Effector memory CD8-positive, alpha-beta T cell (primary cell): ENCODE results near the gene DEDD2.

Source experiments
- ATAC-seq: fragments of 150-1000 bp; cut with Tn5 transposase; replicated peaks from 2 replicates; pipeline ENCODE4 v1.10.0; 2021; ENCODE audit warnings: mild to moderate bottlenecking, moderate library complexity
- DNase-seq, 3 experiments: peaks; one replicate each; pipeline ENCODE4 v3.0.0; 2021
- H3K27ac Mint-ChIP-seq, 2 donors: one replicate each; pipeline ENCODE4 v1.8.0; 2022; ENCODE audit warnings: mild to moderate bottlenecking in 2 of 2, mixed read lengths in 2 of 2, moderate library complexity in 2 of 2
- H3K27me3 Mint-ChIP-seq, 2 donors: one replicate each; pipeline ENCODE4 v1.8.0; 2022; ENCODE audit warnings: mixed read lengths in 2 of 2
- H3K36me3 Mint-ChIP-seq: one replicate; pipeline ENCODE4 v1.8.0; 2022; ENCODE audit warnings: mild to moderate bottlenecking, moderate library complexity, mixed read lengths; ENCODE audit not compliant: insufficient read depth
- H3K4me1 Mint-ChIP-seq, 2 donors: one replicate each; pipeline ENCODE4 v1.8.0; 2022; ENCODE audit warnings: low read depth in 2 of 2, mixed read lengths in 2 of 2
- H3K4me3 Mint-ChIP-seq, 2 donors: one replicate each; pipeline ENCODE4 v1.8.0; 2022; ENCODE audit warnings: mild to moderate bottlenecking in 2 of 2, mixed read lengths in 2 of 2, moderate library complexity in 2 of 2
- H3K9me3 Mint-ChIP-seq, 2 donors: one replicate each; pipeline ENCODE4 v1.8.0; 2022; ENCODE audit warnings: mixed read lengths in 2 of 2

Gene DEDD2

GRCh38 chr19:42207767-42208271 is 9.7 kb downstream of the DEDD2 start:
- peaks cover 42 to 60% of the 10 kb centered on the region in 2 donors for H3K4me1 Mint-ChIP-seq
- peak overlapping the region; percentile 82 to 89 for H3K27ac Mint-ChIP-seq
- DNase-seq (no peak), ATAC-seq (peak; percentile 79)
- no peaks in the 10 kb centered on the region for H3K27me3 Mint-ChIP-seq
- peak overlapping the region; percentile 59 to 67 for H3K4me3 Mint-ChIP-seq
- no peaks in the 10 kb centered on the region for H3K9me3 Mint-ChIP-seq
- peaks cover 97% of the 10 kb centered on the region for H3K36me3 Mint-ChIP-seq

- peak; percentile 20 for ATAC-seq
- Mint-ChIP-seq H3K4me1 (peaks cover 47 to 61% of the 10 kb centered on the region in 2 donors), H3K27me3 (no peaks in the 10 kb centered on the region), H3K36me3 (peaks cover 96% of the 10 kb centered on the region), H3K27ac (peak overlapping the region; percentile 88 to 89), H3K9me3 (no peaks in the 10 kb centered on the region), H3K4me3 (peak overlapping the region; percentile 59 to 67)
- DNase-seq, result no peak
Observed at GRCh38 chr19:42206871-42207755, 10.4 kb downstream of the DEDD2 start.

DNA sequence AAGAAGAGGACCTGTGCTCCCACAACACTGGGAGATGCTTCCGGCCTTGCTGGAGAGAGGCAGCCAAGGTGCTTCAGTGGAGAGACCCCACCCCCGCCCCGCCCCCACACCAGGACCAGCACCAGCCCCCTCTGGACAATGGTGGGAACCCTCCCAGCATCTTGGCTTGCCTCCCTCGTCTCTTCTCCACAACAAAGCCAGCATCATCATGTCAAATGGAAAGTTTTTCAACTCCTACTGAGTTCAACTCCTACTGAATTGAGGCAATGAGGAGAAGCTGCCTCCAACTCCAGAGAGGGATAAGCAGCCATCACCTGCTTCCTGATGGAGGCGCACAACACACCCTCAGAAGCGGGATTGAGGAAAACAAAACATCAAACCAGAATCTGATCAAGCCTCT is 12.8 kb downstream of the DEDD2 start:
- no peaks in the 10 kb centered on the region for H3K9me3 Mint-ChIP-seq
- DNase-seq, result no peak

DNA sequence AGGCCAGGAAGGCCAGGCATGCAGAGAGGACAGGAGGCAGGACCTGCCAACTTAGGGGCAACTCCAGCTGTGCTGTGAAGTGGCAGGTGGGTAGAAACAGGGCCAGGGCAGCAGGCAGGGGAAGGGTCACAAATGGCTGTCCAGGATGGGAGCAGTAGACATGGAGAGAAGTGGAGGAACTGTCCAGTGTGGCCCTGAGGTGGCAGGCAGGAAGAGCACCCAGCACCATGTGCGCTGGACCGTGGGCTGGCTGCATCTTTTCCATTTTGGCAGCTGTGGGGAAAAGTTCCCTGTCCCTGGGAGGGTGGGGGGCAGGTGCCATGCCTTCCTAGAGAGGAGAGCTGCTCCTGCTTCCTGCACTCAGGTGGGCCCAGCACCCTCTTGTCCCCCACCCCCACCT is 13.8 kb downstream of the DEDD2 start:
- no peak for DNase-seq
- Mint-ChIP-seq H3K9me3 (no peaks in the 10 kb centered on the region), H3K4me3 (peak overlapping the region in 1 of 2 donors; percentile 83), H3K36me3 (peaks cover 83% of the 10 kb centered on the region), H3K27me3 (no peaks in the 10 kb centered on the region), H3K4me1 (peaks cover 75 to 87% of the 10 kb centered on the region in 2 donors), H3K27ac (peak overlapping the region; percentile 93)
- no peak for ATAC-seq

More for the DNA sequence above, 12.8 kb downstream of the DEDD2 start:
- ATAC-seq, result no peak
- peak overlapping the region; percentile 8 to 93 for H3K27ac Mint-ChIP-seq
- H3K36me3 Mint-ChIP-seq, result peaks cover 85% of the 10 kb centered on the region
- H3K27me3 Mint-ChIP-seq, result no peaks in the 10 kb centered on the region
- H3K4me1 Mint-ChIP-seq, result peaks cover 68 to 78% of the 10 kb centered on the region in 2 donors
- no peak overlapping the region for H3K4me3 Mint-ChIP-seq

- peak overlapping the region; percentile 93 for H3K27ac Mint-ChIP-seq
- peak overlapping the region; percentile 83 to 96 for H3K4me3 Mint-ChIP-seq
- ATAC-seq (no peak), DNase-seq (no peak)
- peaks cover 82% of the 10 kb centered on the region for H3K36me3 Mint-ChIP-seq
- H3K9me3 Mint-ChIP-seq, result no peaks in the 10 kb centered on the region
- H3K4me1 Mint-ChIP-seq, result peaks cover 69 to 80% of the 10 kb centered on the region in 2 donors
- no peaks in the 10 kb centered on the region for H3K27me3 Mint-ChIP-seq
Observed at GRCh38 chr19:42202290-42202880, 15.1 kb downstream of the DEDD2 start.

DNA sequence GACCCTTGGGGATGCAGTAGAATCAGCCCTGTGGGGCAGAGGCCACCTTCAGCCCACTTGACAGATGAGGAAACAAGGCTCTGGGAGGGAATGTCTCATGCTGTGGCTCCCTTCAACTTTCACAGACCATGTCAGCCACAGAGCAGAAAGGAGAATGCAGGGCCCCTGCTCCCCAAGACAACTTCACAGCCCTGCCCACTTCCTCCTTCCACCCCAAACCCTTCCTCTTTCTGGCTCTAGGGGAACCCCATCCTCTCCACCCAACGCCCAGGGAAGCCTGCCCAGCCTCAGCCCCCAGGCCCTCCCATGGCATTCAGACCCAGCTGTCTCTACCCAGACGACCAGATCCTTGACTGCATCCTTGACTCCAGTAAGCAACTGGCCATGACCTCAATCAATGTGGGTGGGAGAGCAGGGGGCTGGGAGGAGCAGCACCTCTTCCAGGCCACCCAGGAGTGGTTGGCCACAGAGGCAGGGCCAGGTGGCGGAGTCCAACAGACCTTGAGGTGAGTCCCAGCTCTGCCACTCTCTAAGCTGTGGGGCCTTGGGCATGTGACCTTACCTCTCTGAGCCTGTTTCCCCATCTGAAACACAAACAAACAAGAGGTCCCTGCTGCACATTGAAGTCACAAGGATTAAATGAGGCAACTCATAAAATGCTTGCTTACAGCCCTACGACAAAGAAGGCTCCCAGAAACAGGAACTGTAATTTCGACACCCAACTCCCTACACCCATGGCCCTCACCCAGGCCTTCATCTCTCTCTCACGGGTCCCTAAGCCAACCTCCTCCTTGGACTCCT is 15.8 kb downstream of the DEDD2 start:
- Mint-ChIP-seq H3K4me1 (peaks cover 75 to 84% of the 10 kb centered on the region in 2 donors), H3K9me3 (no peaks in the 10 kb centered on the region), H3K4me3 (peak overlapping the region; percentile 83 to 96), H3K36me3 (peaks cover 80% of the 10 kb centered on the region), H3K27me3 (no peaks in the 10 kb centered on the region), H3K27ac (peak overlapping the region; percentile 93)
- ATAC-seq, result peak; percentile 62
- peak; percentile 59 to 63 (median 60) for DNase-seq

DNA sequence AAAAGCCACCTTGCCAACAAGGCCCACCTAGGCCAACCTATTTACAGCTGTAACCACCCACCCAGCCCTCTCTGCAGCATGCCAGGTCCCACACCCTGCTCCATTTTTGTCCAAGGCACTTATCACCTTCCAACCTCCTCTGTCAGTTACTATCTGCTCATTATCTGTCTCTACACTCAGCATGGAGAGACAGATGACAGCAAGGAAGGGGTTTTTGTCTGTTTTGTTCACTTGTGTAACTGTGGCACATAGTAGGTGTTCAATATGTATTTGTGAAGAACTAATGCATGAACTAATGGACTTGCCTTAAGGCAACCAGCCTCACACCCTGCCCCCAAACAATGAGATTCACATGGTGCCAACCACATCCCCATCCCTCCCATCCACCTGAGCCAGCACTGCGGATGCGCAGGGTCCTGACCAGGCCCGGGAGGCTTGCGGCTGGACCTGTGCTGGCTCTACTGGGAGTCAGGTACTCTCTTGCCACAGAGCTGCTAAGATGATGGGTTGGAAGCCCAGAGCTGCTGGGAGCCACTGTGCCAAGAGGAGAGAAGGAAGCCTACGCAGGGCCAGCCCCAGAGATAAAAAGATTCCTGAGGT is 17.3 kb downstream of the DEDD2 start:
- H3K27ac Mint-ChIP-seq, result peak overlapping the region; percentile 93
- no peaks in the 10 kb centered on the region for H3K27me3 Mint-ChIP-seq
- DNase-seq (no peak), ATAC-seq (no peak)
- H3K9me3 Mint-ChIP-seq, result no peaks in the 10 kb centered on the region
- H3K36me3 Mint-ChIP-seq, result peaks cover 78% of the 10 kb centered on the region
- H3K4me1 Mint-ChIP-seq, result peaks cover 75 to 82% of the 10 kb centered on the region in 2 donors
- peak overlapping the region; percentile 83 to 96 for H3K4me3 Mint-ChIP-seq

GRCh38 chr19:42199440-42200115 is 17.9 kb downstream of the DEDD2 start:
- peaks cover 72 to 75% of the 10 kb centered on the region in 2 donors for H3K4me1 Mint-ChIP-seq
- peaks cover 72% of the 10 kb centered on the region for H3K36me3 Mint-ChIP-seq
- ATAC-seq (peak; percentile 54), DNase-seq (peak; percentile 42 to 54 (median 46))
- peak overlapping the region; percentile 83 to 96 for H3K4me3 Mint-ChIP-seq
- H3K9me3 Mint-ChIP-seq, result no peaks in the 10 kb centered on the region
- peak overlapping the region; percentile 93 for H3K27ac Mint-ChIP-seq
- H3K27me3 Mint-ChIP-seq, result no peaks in the 10 kb centered on the region

DNA sequence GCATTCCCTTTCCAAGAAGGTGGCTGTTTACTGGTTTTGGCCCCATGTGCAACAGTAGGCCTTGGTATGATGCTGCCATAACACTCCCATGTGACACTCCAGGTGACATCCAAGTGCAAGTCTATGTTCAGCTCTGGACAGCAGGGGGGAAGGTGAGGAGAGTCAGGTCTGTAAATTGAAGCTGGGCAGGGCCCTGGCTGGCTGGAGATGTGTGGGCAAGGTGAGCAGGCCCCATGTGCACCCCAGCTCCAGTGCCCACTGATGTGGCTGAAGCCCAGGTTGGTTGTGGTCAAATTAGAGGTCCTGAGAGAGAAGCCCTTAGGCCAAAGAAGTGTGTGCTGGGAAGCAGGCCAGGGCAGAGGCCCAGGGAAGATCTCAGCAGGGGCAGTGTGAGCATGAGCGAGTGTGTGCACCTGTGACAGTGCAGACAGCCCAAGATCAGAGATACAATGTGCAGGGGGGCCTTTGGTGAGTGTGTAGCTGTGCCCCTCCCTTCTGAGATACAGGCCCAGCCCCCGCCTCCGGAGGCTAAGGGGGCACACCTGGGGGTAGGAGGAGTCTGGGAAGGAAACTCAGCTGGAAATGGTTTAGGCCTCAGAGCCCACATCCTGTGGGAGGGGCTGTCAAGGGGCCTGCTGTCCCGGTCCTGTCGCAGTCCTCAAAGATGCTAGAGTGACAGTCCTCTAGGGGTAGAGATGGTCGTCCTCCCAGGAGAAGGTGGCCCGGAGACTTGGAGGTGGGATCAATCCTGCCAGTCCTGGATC is 18.6 kb downstream of the DEDD2 start:
- H3K4me1 Mint-ChIP-seq, result peaks cover 69 to 74% of the 10 kb centered on the region in 2 donors
- DNase-seq (peak; percentile 72 to 78 (median 78)), ATAC-seq (peak; percentile 75)
- peak overlapping the region; percentile 93 for H3K27ac Mint-ChIP-seq
- H3K9me3 Mint-ChIP-seq, result no peaks in the 10 kb centered on the region
- peaks cover 68% of the 10 kb centered on the region for H3K36me3 Mint-ChIP-seq
- H3K4me3 Mint-ChIP-seq, result peak overlapping the region; percentile 83 to 96
- no peaks in the 10 kb centered on the region for H3K27me3 Mint-ChIP-seq

DNA sequence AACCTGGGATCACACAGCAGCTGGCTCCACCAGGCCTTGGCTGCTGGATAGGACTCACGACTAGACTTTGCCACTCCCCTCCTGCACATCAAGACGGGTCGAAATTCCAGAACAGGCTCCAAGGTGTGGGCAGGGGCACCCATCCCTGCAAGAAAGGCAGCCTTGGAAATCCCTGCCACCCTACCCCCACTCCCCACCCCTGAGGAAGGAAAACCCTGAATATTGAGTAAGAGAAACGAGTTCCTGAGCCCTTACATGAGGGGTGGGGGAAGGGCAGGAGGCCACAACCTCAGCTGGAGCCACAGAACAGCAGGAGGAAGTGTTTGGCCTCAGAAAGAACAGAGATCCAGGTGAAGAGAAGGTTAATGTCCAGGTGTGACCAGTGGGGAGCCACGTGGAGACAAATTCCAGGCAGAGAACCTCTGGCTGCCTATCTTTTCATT is 20.1 kb downstream of the DEDD2 start:
- Mint-ChIP-seq H3K4me3 (peak overlapping the region; percentile 29 to 47), H3K9me3 (no peaks in the 10 kb centered on the region), H3K36me3 (peaks cover 62% of the 10 kb centered on the region), H3K27ac (no peak overlapping the region), H3K4me1 (peaks cover 60 to 65% of the 10 kb centered on the region in 2 donors), H3K27me3 (no peaks in the 10 kb centered on the region)
- no peak for DNase-seq
- ATAC-seq, result no peak

DNA sequence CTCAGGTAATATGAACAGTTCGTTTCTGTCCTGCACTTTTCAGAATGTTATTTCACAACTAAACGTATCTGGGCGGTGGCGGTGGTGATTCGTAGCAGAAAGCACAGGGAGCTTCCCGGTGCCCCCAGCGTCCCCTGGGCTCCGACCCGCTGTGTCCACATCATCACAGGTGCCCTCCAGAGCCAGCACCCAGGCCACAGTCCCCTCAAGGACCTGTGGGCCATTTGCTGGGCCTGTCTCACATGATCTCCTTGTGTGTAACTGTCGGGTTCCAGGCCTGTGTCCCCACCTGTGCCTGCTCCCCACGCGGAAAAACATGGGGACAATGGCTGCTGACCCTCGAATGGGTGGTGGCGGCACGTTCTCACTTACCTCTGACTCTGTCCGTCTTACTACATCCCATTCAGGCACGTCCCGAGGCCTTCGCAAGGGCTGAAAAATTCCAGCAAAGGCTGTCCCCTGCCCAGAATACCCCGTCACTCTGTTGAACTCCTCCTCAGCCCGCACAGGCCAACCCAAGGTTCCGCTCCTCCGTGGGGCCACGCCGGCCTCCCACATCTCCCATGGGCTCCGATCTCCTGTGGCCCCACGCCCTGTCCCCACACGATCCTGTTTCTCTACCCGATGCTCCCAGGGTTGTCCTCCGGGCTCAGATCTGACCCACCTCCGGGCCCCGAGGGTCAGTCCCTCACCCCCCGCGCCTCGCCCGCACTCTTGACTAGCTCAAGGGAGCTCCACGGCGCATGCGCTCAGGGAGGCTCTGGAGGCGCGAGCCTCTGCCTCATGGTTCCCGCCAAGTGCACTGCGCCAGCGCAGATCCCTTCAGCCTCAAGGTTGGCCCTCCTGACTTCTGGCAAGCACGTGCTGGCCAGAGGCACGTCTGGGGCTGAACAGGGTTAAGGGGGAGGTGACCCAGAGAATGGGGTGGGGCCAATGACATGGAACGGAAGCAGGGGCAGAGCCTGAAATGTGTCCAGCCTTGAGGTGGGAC is 21.2 kb downstream of the DEDD2 start:
- ATAC-seq, result no peak
- H3K4me1 Mint-ChIP-seq, result peaks cover 57 to 65% of the 10 kb centered on the region in 2 donors
- peak overlapping the region; percentile 31 to 70 for H3K27ac Mint-ChIP-seq
- peak overlapping the region; percentile 26 to 51 for H3K4me3 Mint-ChIP-seq
- no peaks in the 10 kb centered on the region for H3K27me3 Mint-ChIP-seq
- peaks cover 52% of the 10 kb centered on the region for H3K36me3 Mint-ChIP-seq
- no peak for DNase-seq
- no peaks in the 10 kb centered on the region for H3K9me3 Mint-ChIP-seq
